Measurements from ENCODE around the gene MYO1F. TPM values are rescaled to one million over a fixed set of nuclear protein-coding genes. Genes with fewer than 3 reads are reported as not detected.
"Not testable (repeated sequence)": the region's sequence is repeated elsewhere in the genome, so short reads cannot be mapped to it uniquely, and the experiment has no call there.

Gene MYO1F
- total and polyA plus RNA-seq, 10 of the 15 experiments (the other 5 are each of a cell fraction or from before 2014, with no cell fraction given): 3.5 to 49.4 (median 31.3) TPM

- Histone ChIP-seq H3K27ac (ENCODE audit: control insufficient read depth, insufficient read depth) (no peak overlapping the region), H3K36me3 (ENCODE audit: control insufficient read depth in 2 of 2, insufficient read depth in 2 of 2, low read length in 1 of 2) (no peaks in the 10 kb centered on the region), H3K9ac (ENCODE audit: control insufficient read depth, insufficient read depth, low read length) (no peak overlapping the region), H2AFZ (ENCODE audit: control insufficient read depth, low read depth, low read length) (no peak overlapping the region), H3K4me1 (ENCODE audit: control insufficient read depth, insufficient read depth, low read length) (no peaks in the 10 kb centered on the region), H3K4me3 (no peak overlapping the region), H4K20me1 (ENCODE audit: control insufficient read depth, insufficient read depth) (no peaks in the 10 kb centered on the region), H3K9me3 (replicated peaks; ENCODE audit: control insufficient read depth, insufficient read depth, low read length) (no peaks in the 10 kb centered on the region), H3K27me3 (replicated peaks in 1 of 2; ENCODE audit: control insufficient read depth in 2 of 2, insufficient read depth in 2 of 2, low read length in 1 of 2) (no peaks in the 10 kb centered on the region), H3K4me2 (ENCODE audit: control insufficient read depth, insufficient read depth) (no peak overlapping the region), H3K79me2 (ENCODE audit: control insufficient read depth, insufficient read depth, low read length) (no peaks in the 10 kb centered on the region)
- SMC1A ChIA-PET (ENCODE audit: uncharacterized antibody, unreplicated experiment): interaction anchor here (1.5 kb wide), 1 partner anchor 76 kb away, joined by 7 read pairs; no protein-coding TSS in a partner anchor
- no peak for ATAC-seq
- BruUV-seq (replicated peaks): no TSS peak
- in situ Hi-C loops (cut with MboI) (no loop called here), intact Hi-C loops (cut with micrococcal nuclease; ENCODE audit: unreplicated experiment) (no loop called here)
- no peak for DNase-seq (ENCODE audit: low read depth, low spot score)
- WGBS (ENCODE audit: insufficient coverage, insufficient replicate concordance, low lambda C conversion rate, missing lambda C conversion rate): 2% methylated on average over 4 of the region's 4 CpGs
- RAD21 ChIA-PET (ENCODE audit: unreplicated experiment): no interaction called here
- FAIRE-seq: no peak
- no peak for TF ChIP-seq GABPA (IDR thresholded peaks at IDR 0.05; ENCODE audit: low read depth)
- no peak for TF ChIP-seq ZSCAN29 (IDR thresholded peaks at IDR 0.05)
- no peak for TF ChIP-seq NR2C2 (IDR thresholded peaks at IDR 0.05; ENCODE audit: borderline replicate concordance, control insufficient read depth, insufficient read length, low read depth)
- POLR2A ChIA-PET: no interaction called here
- CTCF ChIA-PET: interaction anchor here (0.8 kb wide), 1 partner anchor 13 kb away, joined by 4 read pairs; no protein-coding TSS in a partner anchor
Measured at GRCh38 chr19:8617984-8618383, 40.7 kb upstream of the MYO1F start.

GRCh38 chr19:8617325-8617724, 40.1 kb upstream of the MYO1F start:
- RAD21 ChIA-PET (ENCODE audit: unreplicated experiment); POLR2A ChIA-PET; H3K4me3 ChIP-seq; H2AFZ ChIP-seq (ENCODE audit: control insufficient read depth, low read depth, low read length); intact Hi-C loops (cut with micrococcal nuclease; ENCODE audit: unreplicated experiment); FAIRE-seq; DNase-seq (ENCODE audit: low read depth, low spot score); H3K4me1 ChIP-seq (ENCODE audit: control insufficient read depth, insufficient read depth, low read length); H4K20me1 ChIP-seq (ENCODE audit: control insufficient read depth, insufficient read depth); H3K27me3 ChIP-seq (replicated peaks in 1 of 2; ENCODE audit: control insufficient read depth in 2 of 2, insufficient read depth in 2 of 2, low read length in 1 of 2); H3K36me3 ChIP-seq (ENCODE audit: control insufficient read depth in 2 of 2, insufficient read depth in 2 of 2, low read length in 1 of 2); ATAC-seq; BruUV-seq (replicated peaks); H3K9me3 ChIP-seq (replicated peaks; ENCODE audit: control insufficient read depth, insufficient read depth, low read length); in situ Hi-C loops (cut with MboI); H3K4me2 ChIP-seq (ENCODE audit: control insufficient read depth, insufficient read depth); H3K9ac ChIP-seq (ENCODE audit: control insufficient read depth, insufficient read depth, low read length); H3K79me2 ChIP-seq (ENCODE audit: control insufficient read depth, insufficient read depth, low read length); H3K27ac ChIP-seq (ENCODE audit: control insufficient read depth, insufficient read depth): not testable (repeated sequence)
- SMC1A ChIA-PET (ENCODE audit: uncharacterized antibody, unreplicated experiment): interaction anchor here (1.5 kb wide), 1 partner anchor 76 kb away, joined by 7 read pairs; no protein-coding TSS in a partner anchor
- WGBS (ENCODE audit: insufficient coverage, insufficient replicate concordance, low lambda C conversion rate, missing lambda C conversion rate): 63% methylated on average over 15 of the region's 15 CpGs
- CTCF ChIA-PET: interaction anchor here (0.7 kb wide), 1 partner anchor 99 kb away, joined by 3 read pairs; no protein-coding TSS in a partner anchor
